ENCODE data around the gene PLEKHG4B. TPM values are rescaled to one million over a fixed set of nuclear protein-coding genes. Genes with fewer than 3 reads are reported as not detected.
A peak's percentile ranks its signal among the peaks of the same experiment; 100 is the strongest.

PLEKHG4B gene
- polyA plus RNA-seq, 6 donors from 2014 or later = 0.03 TPM; not detected in 5

GRCh38 chr5:79263-79662 lies 12.7 kb upstream of the PLEKHG4B start:
- ATAC-seq (ENCODE audit: low read depth in 2 of 2) (no peak), DNase-seq (no peak)
- Mint-ChIP-seq H3K9me3 (no peaks in the 10 kb centered on the region), H3K4me3 (no peak overlapping the region), H3K36me3 (peaks cover 0 to 7% of the 10 kb centered on the region in 2 donors), H3K27me3 (peaks cover 5 to 51% (median 35%) of the 10 kb centered on the region in 3 donors), H3K4me1 (no peaks in the 10 kb centered on the region), H3K27ac (no peak overlapping the region)

- Mint-ChIP-seq H3K4me1 (no peaks in the 10 kb centered on the region), H3K4me3 (no peak overlapping the region), H3K27me3 (peaks cover 3 to 46% (median 29%) of the 10 kb centered on the region in 3 donors), H3K36me3 (peaks cover 0 to 7% of the 10 kb centered on the region in 2 donors), H3K9me3 (no peaks in the 10 kb centered on the region), H3K27ac (no peak overlapping the region)
- DNase-seq = no peak
- ATAC-seq (ENCODE audit: low read depth in 2 of 2) = no peak
Observed at GRCh38 chr5:79821-80220, 12.1 kb upstream of the PLEKHG4B start.

GRCh38 chr5:81391-82021 lies 10.5 kb upstream of the PLEKHG4B start:
- H3K27me3 Mint-ChIP-seq = peaks cover 0 to 37% (median 35%) of the 10 kb centered on the region in 3 donors
- no peak for ATAC-seq (ENCODE audit: low read depth in 2 of 2)
- no peak overlapping the region for H3K27ac Mint-ChIP-seq
- no peak overlapping the region for H3K4me3 Mint-ChIP-seq
- peaks cover 0 to 7% of the 10 kb centered on the region in 2 donors for H3K36me3 Mint-ChIP-seq
- H3K4me1 Mint-ChIP-seq = peaks cover 0 to 3% (median 0%) of the 10 kb centered on the region in 3 donors
- H3K9me3 Mint-ChIP-seq = peaks cover 0 to 4% (median 0%) of the 10 kb centered on the region in 7 donors
- no peak for DNase-seq

GRCh38 chr5:82097-82496 lies 9.9 kb upstream of the PLEKHG4B start:
- Mint-ChIP-seq H3K9me3 (peaks cover 0 to 4% (median 0%) of the 10 kb centered on the region in 7 donors), H3K4me3 (no peak overlapping the region), H3K4me1 (peaks cover 0 to 3% (median 0%) of the 10 kb centered on the region in 3 donors), H3K27ac (no peak overlapping the region), H3K36me3 (peaks cover 0 to 7% of the 10 kb centered on the region in 2 donors), H3K27me3 (peaks cover 0 to 41% (median 35%) of the 10 kb centered on the region in 3 donors)
- DNase-seq (no peak), ATAC-seq (ENCODE audit: low read depth in 2 of 2) (no peak)

GRCh38 chr5:82570-82969 lies 9.4 kb upstream of the PLEKHG4B start:
- Mint-ChIP-seq H3K27me3 (peaks cover 0 to 45% (median 38%) of the 10 kb centered on the region in 3 donors), H3K4me3 (no peak overlapping the region), H3K27ac (peak overlapping the region in 1 of 6 donors; percentile 39)

GRCh38 chr5:83029-83428 lies 8.9 kb upstream of the PLEKHG4B start:
- Mint-ChIP-seq H3K4me3 (no peak overlapping the region), H3K27ac (no peak overlapping the region), H3K9me3 (peaks cover 0 to 4% (median 0%) of the 10 kb centered on the region in 7 donors), H3K27me3 (peaks cover 0 to 50% (median 41%) of the 10 kb centered on the region in 3 donors), H3K4me1 (peaks cover 0 to 3% (median 0%) of the 10 kb centered on the region in 3 donors), H3K36me3 (peaks cover 0 to 7% of the 10 kb centered on the region in 2 donors)
- ATAC-seq (ENCODE audit: low read depth in 2 of 2) = no peak
- no peak for DNase-seq

More at GRCh38 chr5:82570-82969, 9.4 kb upstream of the PLEKHG4B start:
- no peak for ATAC-seq (ENCODE audit: low read depth in 2 of 2)
- Mint-ChIP-seq H3K9me3 (peaks cover 0 to 4% (median 0%) of the 10 kb centered on the region in 7 donors), H3K36me3 (peaks cover 0 to 7% of the 10 kb centered on the region in 2 donors), H3K4me1 (peaks cover 0 to 3% (median 0%) of the 10 kb centered on the region in 3 donors)
- DNase-seq = no peak

- H3K27me3 Mint-ChIP-seq = peaks cover 7 to 70% (median 61%) of the 10 kb centered on the region in 3 donors
- H3K4me3 Mint-ChIP-seq = no peak overlapping the region
- peaks cover 0 to 3% (median 0%) of the 10 kb centered on the region in 3 donors for H3K4me1 Mint-ChIP-seq
- peaks cover 0 to 4% (median 0%) of the 10 kb centered on the region in 7 donors for H3K9me3 Mint-ChIP-seq
- no peak overlapping the region for H3K27ac Mint-ChIP-seq
- DNase-seq (no peak), ATAC-seq (ENCODE audit: low read depth in 2 of 2) (no peak)
- peaks cover 0 to 7% of the 10 kb centered on the region in 2 donors for H3K36me3 Mint-ChIP-seq
Observed at GRCh38 chr5:85334-85995, 6.5 kb upstream of the PLEKHG4B start.

GRCh38 chr5:89337-90286 lies 2.4 kb upstream of the PLEKHG4B start:
- Mint-ChIP-seq H3K27ac (peak overlapping the region in 1 of 6 donors; percentile 53), H3K36me3 (peaks cover 0 to 8% of the 10 kb centered on the region in 2 donors), H3K4me1 (peaks cover 8 to 12% (median 10%) of the 10 kb centered on the region in 3 donors), H3K27me3 (peaks cover 17 to 58% (median 58%) of the 10 kb centered on the region in 3 donors), H3K9me3 (peaks cover 0 to 4% (median 0%) of the 10 kb centered on the region in 7 donors), H3K4me3 (peak overlapping the region in 2 of 8 donors; percentile 24 to 62)
- no peak for ATAC-seq (ENCODE audit: low read depth in 2 of 2)
- DNase-seq = no peak

- H3K27me3 Mint-ChIP-seq = peaks cover 19 to 66% (median 64%) of the 10 kb centered on the region in 3 donors
- ATAC-seq (ENCODE audit: low read depth in 2 of 2) = no peak
- DNase-seq = no peak
- H3K36me3 Mint-ChIP-seq = peaks cover 0 to 8% of the 10 kb centered on the region in 2 donors
- H3K27ac Mint-ChIP-seq = peak overlapping the region in 1 of 6 donors; percentile 59
- no peaks in the 10 kb centered on the region for H3K9me3 Mint-ChIP-seq
- peak overlapping the region; percentile 57 to 81 (median 74) for H3K4me3 Mint-ChIP-seq
- H3K4me1 Mint-ChIP-seq = peaks cover 5 to 12% (median 11%) of the 10 kb centered on the region in 3 donors
Observed at GRCh38 chr5:90590-91547, 1.1 kb upstream of the PLEKHG4B start.

GRCh38 chr5:92401-93220 lies 643 bp downstream of the PLEKHG4B start:
- H3K27me3 Mint-ChIP-seq = peaks cover 19 to 61% (median 59%) of the 10 kb centered on the region in 3 donors
- no peak overlapping the region for H3K27ac Mint-ChIP-seq
- ATAC-seq (ENCODE audit: low read depth in 2 of 2) = no peak

GRCh38 chr5:93221-93980 lies 1.4 kb downstream of the PLEKHG4B start:
- peak overlapping the region in 2 of 8 donors; percentile 29 to 40 for H3K4me3 Mint-ChIP-seq

More at GRCh38 chr5:92401-93220, 643 bp downstream of the PLEKHG4B start:
- Mint-ChIP-seq H3K9me3 (no peaks in the 10 kb centered on the region), H3K4me3 (peak overlapping the region in 6 of 8 donors; percentile 13 to 76 (median 58)), H3K4me1 (peaks cover 5 to 12% (median 11%) of the 10 kb centered on the region in 3 donors), H3K36me3 (peaks cover 0 to 8% of the 10 kb centered on the region in 2 donors)
- DNase-seq = no peak

More at GRCh38 chr5:93221-93980, 1.4 kb downstream of the PLEKHG4B start:
- H3K36me3 Mint-ChIP-seq = peaks cover 0 to 8% of the 10 kb centered on the region in 2 donors
- peaks cover 5 to 12% (median 11%) of the 10 kb centered on the region in 3 donors for H3K4me1 Mint-ChIP-seq
- no peak for DNase-seq
- no peaks in the 10 kb centered on the region for H3K9me3 Mint-ChIP-seq
- no peak overlapping the region for H3K27ac Mint-ChIP-seq
- no peak for ATAC-seq (ENCODE audit: low read depth in 2 of 2)
- peaks cover 19 to 57% (median 53%) of the 10 kb centered on the region in 3 donors for H3K27me3 Mint-ChIP-seq
